Endothelial cell (in vitro differentiated cells): ENCODE measurements around the gene ABL2. TPM values are rescaled to one million over a fixed set of nuclear protein-coding genes. Genes with fewer than 3 reads are reported as not detected.
A peak's percentile ranks its signal among the peaks of the same experiment; 100 is the strongest.

Experiments used
- DNase-seq: peaks from one replicate; pipeline ENCODE4 v3.0.0; 2021; ENCODE audit warnings: low spot score
- H3K27ac Mint-ChIP-seq: one replicate; pipeline ENCODE4 v1.8.0; 2021; ENCODE audit warnings: mixed read lengths, inconsistent platforms; ENCODE audit not compliant: unreplicated experiment
- H3K27me3 Mint-ChIP-seq: one replicate; pipeline ENCODE4 v1.8.0; 2021; ENCODE audit warnings: mild to moderate bottlenecking, moderate library complexity, mixed read lengths, inconsistent platforms; ENCODE audit not compliant: unreplicated experiment
- H3K36me3 Mint-ChIP-seq: one replicate; pipeline ENCODE4 v1.8.0; 2021; ENCODE audit warnings: mild to moderate bottlenecking, low read depth, mixed read lengths, inconsistent platforms; ENCODE audit not compliant: unreplicated experiment
- H3K4me1 Mint-ChIP-seq: one replicate; pipeline ENCODE4 v1.8.0; 2021; ENCODE audit warnings: mild to moderate bottlenecking, mixed read lengths, inconsistent platforms; ENCODE audit not compliant: unreplicated experiment
- H3K4me3 Mint-ChIP-seq: one replicate; pipeline ENCODE4 v1.8.0; 2021; ENCODE audit warnings: mild to moderate bottlenecking, mixed read lengths, inconsistent platforms; ENCODE audit not compliant: unreplicated experiment
- H3K9me3 Mint-ChIP-seq: one replicate; pipeline ENCODE4 v1.8.0; 2021; ENCODE audit warnings: mixed read lengths, inconsistent platforms; ENCODE audit not compliant: unreplicated experiment
- total RNA-seq: library from RNA; stranded (reverse); fragmentation: NEBNext Ultra II Directional; extraction: Animal tissue kit (Norgen Biotek cat#: 25700); gene quantifications from one replicate; pipeline ENCODE4 v1.2.1, GENCODE V29; 2021; ENCODE audit not compliant: unreplicated experiment
- TF ChIP-seq, protein P1 (sequence below): fragments of 200-600 bp; sonication (generic); IDR thresholded peaks from one replicate; pipeline ENCODE4 v1.5.0; 2021; ENCODE audit warnings: antibody characterized with exemption; ENCODE audit not compliant: unreplicated experiment

Gene ABL2
- total RNA-seq, 1 donor from 2014 or later = 160 TPM

DNA sequence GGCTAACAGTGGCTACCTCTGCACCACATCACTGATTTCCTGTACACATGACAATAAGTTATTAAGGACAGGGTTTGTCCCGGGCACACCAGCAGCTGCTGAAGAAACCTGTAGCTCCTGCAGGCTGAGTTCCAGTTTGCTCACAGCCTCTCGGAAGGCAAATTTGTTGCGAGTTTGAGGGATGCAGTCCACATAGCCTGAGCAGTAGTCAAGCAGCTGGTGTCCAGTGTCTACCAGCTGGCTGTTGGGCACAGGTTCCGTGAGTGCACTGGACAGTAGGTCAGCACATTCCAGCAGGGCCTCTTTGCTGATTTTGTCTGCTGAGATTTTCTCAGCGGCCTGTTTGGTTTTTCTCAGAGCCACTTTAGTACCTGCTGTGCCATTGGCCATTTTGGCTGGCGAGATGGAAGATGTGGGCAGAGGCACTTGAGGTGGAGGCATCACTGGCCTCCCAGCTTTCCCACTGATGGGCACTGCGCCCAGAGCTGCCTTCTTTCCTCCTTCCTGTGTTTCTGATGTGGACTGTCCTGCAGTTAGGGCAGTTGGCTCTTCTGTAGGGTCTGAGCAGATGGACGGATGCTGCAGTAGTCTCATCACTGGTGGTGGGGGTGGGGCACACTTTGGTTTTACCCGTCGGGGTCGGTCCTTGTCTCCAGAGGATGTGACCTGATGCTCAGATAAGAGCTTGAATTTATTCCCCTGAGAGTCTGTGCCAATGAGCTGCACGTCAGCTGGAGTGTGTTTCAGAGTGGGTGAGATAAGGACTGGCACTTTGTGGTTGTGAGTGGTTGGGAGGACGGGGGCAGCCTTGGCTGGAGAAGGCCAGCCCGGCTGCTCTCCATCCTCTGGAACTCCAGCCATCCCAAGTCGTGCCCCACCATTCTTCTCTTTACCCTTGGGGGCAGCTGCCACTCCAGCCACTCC lies 121.5 kb downstream of the ABL2 start:
- H3K4me1 Mint-ChIP-seq = no peaks in the 10 kb centered on the region
- H3K4me3 Mint-ChIP-seq = peak overlapping the region; percentile 57
- peaks cover 40% of the 10 kb centered on the region for H3K36me3 Mint-ChIP-seq
- peaks cover 6% of the 10 kb centered on the region for H3K27me3 Mint-ChIP-seq
- no peak for DNase-seq
- H3K9me3 Mint-ChIP-seq = no peaks in the 10 kb centered on the region
- TF ChIP-seq, protein P1, sequence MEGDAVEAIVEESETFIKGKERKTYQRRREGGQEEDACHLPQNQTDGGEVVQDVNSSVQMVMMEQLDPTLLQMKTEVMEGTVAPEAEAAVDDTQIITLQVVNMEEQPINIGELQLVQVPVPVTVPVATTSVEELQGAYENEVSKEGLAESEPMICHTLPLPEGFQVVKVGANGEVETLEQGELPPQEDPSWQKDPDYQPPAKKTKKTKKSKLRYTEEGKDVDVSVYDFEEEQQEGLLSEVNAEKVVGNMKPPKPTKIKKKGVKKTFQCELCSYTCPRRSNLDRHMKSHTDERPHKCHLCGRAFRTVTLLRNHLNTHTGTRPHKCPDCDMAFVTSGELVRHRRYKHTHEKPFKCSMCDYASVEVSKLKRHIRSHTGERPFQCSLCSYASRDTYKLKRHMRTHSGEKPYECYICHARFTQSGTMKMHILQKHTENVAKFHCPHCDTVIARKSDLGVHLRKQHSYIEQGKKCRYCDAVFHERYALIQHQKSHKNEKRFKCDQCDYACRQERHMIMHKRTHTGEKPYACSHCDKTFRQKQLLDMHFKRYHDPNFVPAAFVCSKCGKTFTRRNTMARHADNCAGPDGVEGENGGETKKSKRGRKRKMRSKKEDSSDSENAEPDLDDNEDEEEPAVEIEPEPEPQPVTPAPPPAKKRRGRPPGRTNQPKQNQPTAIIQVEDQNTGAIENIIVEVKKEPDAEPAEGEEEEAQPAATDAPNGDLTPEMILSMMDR = no peak
- no peak overlapping the region for H3K27ac Mint-ChIP-seq

- Mint-ChIP-seq H3K9me3 (no peaks in the 10 kb centered on the region), H3K27ac (no peak overlapping the region), H3K36me3 (peaks cover 55% of the 10 kb centered on the region), H3K27me3 (peaks cover 10% of the 10 kb centered on the region), H3K4me1 (peaks cover 7% of the 10 kb centered on the region), H3K4me3 (no peak overlapping the region)
- no peak for DNase-seq
- TF ChIP-seq, protein P1 = peak; percentile 48
These were observed 124.1 kb downstream of the ABL2 start for GRCh38 chr1:179105393-179105792.

DNA sequence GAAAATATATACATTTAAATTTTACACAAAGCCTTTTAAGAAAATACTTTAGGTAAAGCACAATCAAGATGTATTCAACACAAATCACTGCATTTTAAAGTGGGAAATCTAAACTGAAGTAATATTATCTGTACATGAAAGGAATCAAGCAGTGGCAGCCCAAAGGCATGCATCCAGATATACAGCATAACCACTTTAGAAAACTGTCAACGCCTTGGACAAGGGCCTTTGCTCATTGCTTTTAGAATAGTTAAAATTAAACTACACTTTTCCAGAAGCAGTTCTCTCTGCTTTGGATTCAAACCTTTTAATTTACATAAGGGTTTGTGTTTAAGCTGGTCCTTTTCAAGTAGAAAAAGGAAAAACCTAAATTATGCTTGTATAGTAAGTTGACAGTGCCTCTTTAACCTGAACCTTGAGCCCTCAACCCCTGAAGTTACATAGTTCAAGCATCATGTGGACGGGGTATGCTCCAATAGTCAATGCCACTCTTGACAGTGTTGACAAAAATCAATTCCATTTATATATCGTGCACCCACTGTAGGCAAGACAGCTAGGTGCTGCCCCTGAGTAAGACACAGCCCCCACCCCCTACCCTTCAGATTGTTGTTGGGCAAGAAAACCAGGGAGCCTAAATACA lies 124.7 kb downstream of the ABL2 start:
- Mint-ChIP-seq H3K4me1 (peaks cover 7% of the 10 kb centered on the region), H3K9me3 (no peaks in the 10 kb centered on the region), H3K36me3 (peaks cover 52% of the 10 kb centered on the region), H3K27me3 (peaks cover 12% of the 10 kb centered on the region), H3K4me3 (no peak overlapping the region), H3K27ac (no peak overlapping the region)
- no peak for DNase-seq
- TF ChIP-seq, protein P1 = no peak

DNA sequence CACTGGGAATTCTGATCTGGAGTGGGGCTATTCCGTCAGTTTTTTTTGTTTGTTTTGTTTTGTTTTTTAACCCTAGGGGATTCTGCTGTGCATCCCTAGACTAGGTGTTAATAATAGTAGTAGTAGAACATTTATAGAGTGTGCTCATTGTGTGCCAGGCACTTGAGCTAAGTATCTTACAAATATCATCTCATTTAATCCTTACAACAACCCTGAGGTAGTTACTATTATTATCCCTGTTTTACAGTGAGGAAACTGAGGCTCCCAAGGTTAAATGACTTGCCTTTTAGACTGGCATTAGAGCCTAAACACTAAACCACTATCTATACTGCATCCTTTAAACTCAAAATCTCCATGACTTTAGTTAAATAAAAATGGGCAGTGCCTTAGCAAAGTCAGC lies 125.5 kb downstream of the ABL2 start:
- H3K27me3 Mint-ChIP-seq = peaks cover 10% of the 10 kb centered on the region

More for the DNA sequence above, 125.5 kb downstream of the ABL2 start:
- H3K4me3 Mint-ChIP-seq = no peak overlapping the region
- peaks cover 53% of the 10 kb centered on the region for H3K36me3 Mint-ChIP-seq
- no peak overlapping the region for H3K27ac Mint-ChIP-seq
- H3K4me1 Mint-ChIP-seq = peaks cover 7% of the 10 kb centered on the region
- TF ChIP-seq, protein P1 = no peak
- H3K9me3 Mint-ChIP-seq = no peaks in the 10 kb centered on the region
- no peak for DNase-seq
